ENCODE data around the gene MYLK.
A peak's percentile ranks its signal among the peaks of the same experiment; 100 is the strongest.

MYLK gene

GRCh38 chr3:123818921-123819429, 65.2 kb downstream of the MYLK start:
- DNase-seq (ENCODE audit: low read depth): no peak

GRCh38 chr3:123818324-123818920, 65.7 kb downstream of the MYLK start:
- DNase-seq (ENCODE audit: low read depth): no peak

- peak; percentile 55 for DNase-seq (ENCODE audit: low read depth)
Measured at GRCh38 chr3:123817413-123817812, 66.7 kb downstream of the MYLK start.

GRCh38 chr3:123816673-123817207, 67.4 kb downstream of the MYLK start:
- no peak for DNase-seq (ENCODE audit: low read depth)

- DNase-seq (ENCODE audit: low read depth): no peak
Measured at GRCh38 chr3:123815981-123816380, 68.2 kb downstream of the MYLK start.

- no peak for DNase-seq (ENCODE audit: low read depth)
Measured at GRCh38 chr3:123813876-123814275, 70.3 kb downstream of the MYLK start.

- no peak for DNase-seq (ENCODE audit: low read depth)
Measured at GRCh38 chr3:123809597-123809996, 74.5 kb downstream of the MYLK start.

- DNase-seq (ENCODE audit: low read depth): no peak
Measured at GRCh38 chr3:123808812-123809211, 75.3 kb downstream of the MYLK start.

GRCh38 chr3:123807820-123808219, 76.3 kb downstream of the MYLK start:
- no peak for DNase-seq (ENCODE audit: low read depth)

- no peak for DNase-seq (ENCODE audit: low read depth)
Measured at GRCh38 chr3:123805504-123805903, 78.6 kb downstream of the MYLK start.

GRCh38 chr3:123805101-123805500, 79.0 kb downstream of the MYLK start:
- no peak for DNase-seq (ENCODE audit: low read depth)

- DNase-seq (ENCODE audit: low read depth): no peak
Measured at GRCh38 chr3:123804676-123805075, 79.5 kb downstream of the MYLK start.

- no peak for DNase-seq (ENCODE audit: low read depth)
Measured at GRCh38 chr3:123803521-123803920, 80.6 kb downstream of the MYLK start.

GRCh38 chr3:123802007-123802625, 82.0 kb downstream of the MYLK start:
- DNase-seq (ENCODE audit: low read depth): no peak

GRCh38 chr3:123801474-123801873, 82.7 kb downstream of the MYLK start:
- DNase-seq (ENCODE audit: low read depth): no peak

GRCh38 chr3:123800362-123800682, 83.8 kb downstream of the MYLK start:
- no peak for DNase-seq (ENCODE audit: low read depth)

GRCh38 chr3:123799544-123800361, 84.4 kb downstream of the MYLK start:
- DNase-seq (ENCODE audit: low read depth): no peak

- DNase-seq (ENCODE audit: low read depth): no peak
Measured at GRCh38 chr3:123798550-123798949, 85.6 kb downstream of the MYLK start.

- no peak for DNase-seq (ENCODE audit: low read depth)
Measured at GRCh38 chr3:123795471-123796251, 88.5 kb downstream of the MYLK start.

GRCh38 chr3:123793425-123793824, 90.7 kb downstream of the MYLK start:
- DNase-seq (ENCODE audit: low read depth): no peak

- DNase-seq (ENCODE audit: low read depth): no peak
Measured at GRCh38 chr3:123792473-123793201, 91.5 kb downstream of the MYLK start.
